Camera-type eye (tissue), 1 donor: ENCODE data around the gene CXCL11. TPM values are rescaled to one million over a fixed set of nuclear protein-coding genes. Genes with fewer than 3 reads are reported as not detected.

Experiments
- total RNA-seq: library from RNA; depleted of rRNA; stranded (reverse); fragments of >200 nt; gene quantifications from one replicate; pipeline ENCODE4 v1.2.3, GENCODE V29; 2014

The CXCL11 gene
- total RNA-seq: not detected

GRCh38 chr4:76035799-76036380, at the start of gene CXCL11:
TSS of gene CXCL11 (minus strand) at chr4:76036070. CDS start at chr4:76035987, 83 bp downstream.

GRCh38 chr4:76074468-76074867, 38.6 kb upstream of the CXCL11 start, which contains the start of gene ART3:
TSS of gene ART3 (plus strand) at chr4:76074709. CDS start at chr4:76075890, 1,181 bp downstream.

GRCh38 chr4:76023389-76023788, 12.5 kb downstream of the CXCL11 start, which contains the start of gene CXCL10:
TSS of gene CXCL10 (minus strand) at chr4:76023497. CDS start at chr4:76023431, 66 bp downstream.

GRCh38 chr4:76007089-76007862, 28.6 kb downstream of the CXCL11 start, which contains the start of gene CXCL9:
TSS of gene CXCL9 (minus strand) at chr4:76007509. CDS start at chr4:76007449, 60 bp downstream.

Other genes with a start within 250 kb of the CXCL11 start
- gene PPEF2, start 133.6 kb downstream of the CXCL11 start, total RNA-seq: 12.3 TPM
- gene NAAA, start 95.1 kb downstream of the CXCL11 start, total RNA-seq: 44.2 TPM
- gene SDAD1, start 45.1 kb downstream of the CXCL11 start, total RNA-seq: 46.4 TPM
- gene CXCL9, start 28.6 kb downstream of the CXCL11 start, total RNA-seq: not detected
- gene CXCL10, start 12.6 kb downstream of the CXCL11 start, total RNA-seq: 1.4 TPM
- 9.7 TPM for gene ART3, start 38.6 kb upstream of the CXCL11 start, total RNA-seq
- gene NUP54, start 112.3 kb upstream of the CXCL11 start, total RNA-seq: 102 TPM
- gene SCARB2, start 177.8 kb upstream of the CXCL11 start, total RNA-seq: 378 TPM
- gene FAM47E, start 215.7 kb upstream of the CXCL11 start, total RNA-seq: 6.7 TPM